ENCODE measurements around the gene CCDC141. TPM values are rescaled to one million over a fixed set of nuclear protein-coding genes. Genes with fewer than 3 reads are reported as not detected.

The CCDC141 gene
- total and polyA plus RNA-seq, 4 donors, result 0.51 to 4.4 (median 2.4) TPM

GRCh38 chr2:178910005-178910404, 139.9 kb downstream of the CCDC141 start:
- no peak overlapping the region for H3K4me3 ChIP-seq (ENCODE audit: low read depth, low read length)
- no peaks in the 10 kb centered on the region for H3K36me3 ChIP-seq (ENCODE audit: control insufficient read depth, insufficient read depth, low read length)
- H3K4me1 ChIP-seq (ENCODE audit: control insufficient read depth, insufficient read depth, low read length), result no peaks in the 10 kb centered on the region
- no peak for DNase-seq (ENCODE audit: low read depth in 4 of 6, low spot score in 6 of 6)
- H3K27me3 ChIP-seq (ENCODE audit: control insufficient read depth, insufficient read depth, low read length), result no peaks in the 10 kb centered on the region
- H3K27ac ChIP-seq (ENCODE audit: low read depth, low read length), result no peak overlapping the region
- WGBS (ENCODE audit: insufficient coverage), result no CpG with 5 or more reads among the region's 5 CpGs
- no peaks in the 10 kb centered on the region for H3K9me3 ChIP-seq (ENCODE audit: control insufficient read depth, insufficient read depth, low read length)

GRCh38 chr2:178909507-178909906, 140.4 kb downstream of the CCDC141 start:
- Histone ChIP-seq H3K27me3 (ENCODE audit: control insufficient read depth, insufficient read depth, low read length) (no peaks in the 10 kb centered on the region), H3K9me3 (ENCODE audit: control insufficient read depth, insufficient read depth, low read length) (no peaks in the 10 kb centered on the region), H3K4me3 (ENCODE audit: low read depth, low read length) (no peak overlapping the region), H3K36me3 (ENCODE audit: control insufficient read depth, insufficient read depth, low read length) (no peaks in the 10 kb centered on the region), H3K4me1 (ENCODE audit: control insufficient read depth, insufficient read depth, low read length) (no peaks in the 10 kb centered on the region), H3K27ac (ENCODE audit: low read depth, low read length) (no peak overlapping the region)
- WGBS (ENCODE audit: insufficient coverage), result 64% methylated on average over 1 of the region's 2 CpGs
- no peak for DNase-seq (ENCODE audit: low read depth in 4 of 6, low spot score in 6 of 6)

GRCh38 chr2:178908810-178909209, 141.1 kb downstream of the CCDC141 start:
- Histone ChIP-seq H3K27me3 (ENCODE audit: control insufficient read depth, insufficient read depth, low read length) (no peaks in the 10 kb centered on the region), H3K4me1 (ENCODE audit: control insufficient read depth, insufficient read depth, low read length) (no peaks in the 10 kb centered on the region), H3K9me3 (ENCODE audit: control insufficient read depth, insufficient read depth, low read length) (no peaks in the 10 kb centered on the region), H3K27ac (ENCODE audit: low read depth, low read length) (no peak overlapping the region), H3K36me3 (ENCODE audit: control insufficient read depth, insufficient read depth, low read length) (no peaks in the 10 kb centered on the region), H3K4me3 (ENCODE audit: low read depth, low read length) (no peak overlapping the region)
- DNase-seq (ENCODE audit: low read depth in 4 of 6, low spot score in 6 of 6), result no peak

- Histone ChIP-seq H3K27ac (ENCODE audit: low read depth, low read length) (no peak overlapping the region), H3K4me3 (ENCODE audit: low read depth, low read length) (no peak overlapping the region), H3K27me3 (ENCODE audit: control insufficient read depth, insufficient read depth, low read length) (no peaks in the 10 kb centered on the region), H3K4me1 (ENCODE audit: control insufficient read depth, insufficient read depth, low read length) (no peaks in the 10 kb centered on the region), H3K36me3 (ENCODE audit: control insufficient read depth, insufficient read depth, low read length) (no peaks in the 10 kb centered on the region), H3K9me3 (ENCODE audit: control insufficient read depth, insufficient read depth, low read length) (no peaks in the 10 kb centered on the region)
- WGBS (ENCODE audit: insufficient coverage), result 83% methylated on average over 1 of the region's 2 CpGs
- peak in 1 of 6 donors; percentile 18 for DNase-seq (ENCODE audit: low read depth in 4 of 6, low spot score in 6 of 6)
These were observed 144.7 kb downstream of the CCDC141 start for GRCh38 chr2:178905261-178905660.

GRCh38 chr2:178899656-178900055, 150.3 kb downstream of the CCDC141 start:
- DNase-seq (ENCODE audit: low read depth in 4 of 6, low spot score in 6 of 6), result no peak
- Histone ChIP-seq H3K4me1 (ENCODE audit: control insufficient read depth, insufficient read depth, low read length) (no peaks in the 10 kb centered on the region), H3K27me3 (ENCODE audit: control insufficient read depth, insufficient read depth, low read length) (no peaks in the 10 kb centered on the region)

GRCh38 chr2:178895872-178896271, 154.1 kb downstream of the CCDC141 start:
- no peak for DNase-seq (ENCODE audit: low read depth in 4 of 6, low spot score in 6 of 6)
- no peak overlapping the region for H3K4me3 ChIP-seq (ENCODE audit: low read depth, low read length)
- H3K36me3 ChIP-seq (ENCODE audit: control insufficient read depth, insufficient read depth, low read length), result no peaks in the 10 kb centered on the region
- H3K9me3 ChIP-seq (ENCODE audit: control insufficient read depth, insufficient read depth, low read length), result no peaks in the 10 kb centered on the region
- WGBS (ENCODE audit: insufficient coverage), result 100% methylated on average over 1 of the region's 2 CpGs
- H3K27me3 ChIP-seq (ENCODE audit: control insufficient read depth, insufficient read depth, low read length), result no peaks in the 10 kb centered on the region
- no peaks in the 10 kb centered on the region for H3K4me1 ChIP-seq (ENCODE audit: control insufficient read depth, insufficient read depth, low read length)
- H3K27ac ChIP-seq (ENCODE audit: low read depth, low read length), result no peak overlapping the region

More at GRCh38 chr2:178899656-178900055, 150.3 kb downstream of the CCDC141 start:
- Histone ChIP-seq H3K36me3 (ENCODE audit: control insufficient read depth, insufficient read depth, low read length) (no peaks in the 10 kb centered on the region), H3K27ac (ENCODE audit: low read depth, low read length) (no peak overlapping the region), H3K4me3 (ENCODE audit: low read depth, low read length) (no peak overlapping the region), H3K9me3 (ENCODE audit: control insufficient read depth, insufficient read depth, low read length) (no peaks in the 10 kb centered on the region)

- no CpG with 5 or more reads among the region's 2 CpGs for WGBS (ENCODE audit: insufficient coverage)
- no peaks in the 10 kb centered on the region for H3K4me1 ChIP-seq (ENCODE audit: control insufficient read depth, insufficient read depth, low read length)
- no peak overlapping the region for H3K4me3 ChIP-seq (ENCODE audit: low read depth, low read length)
- DNase-seq (ENCODE audit: low read depth in 4 of 6, low spot score in 6 of 6), result no peak
- no peaks in the 10 kb centered on the region for H3K36me3 ChIP-seq (ENCODE audit: control insufficient read depth, insufficient read depth, low read length)
- H3K27me3 ChIP-seq (ENCODE audit: control insufficient read depth, insufficient read depth, low read length), result no peaks in the 10 kb centered on the region
- H3K27ac ChIP-seq (ENCODE audit: low read depth, low read length), result no peak overlapping the region
- H3K9me3 ChIP-seq (ENCODE audit: control insufficient read depth, insufficient read depth, low read length), result no peaks in the 10 kb centered on the region
These were observed 154.8 kb downstream of the CCDC141 start for GRCh38 chr2:178895171-178895570.

GRCh38 chr2:178892751-178893625, 156.9 kb downstream of the CCDC141 start:
- Histone ChIP-seq H3K4me1 (ENCODE audit: control insufficient read depth, insufficient read depth, low read length) (no peaks in the 10 kb centered on the region), H3K27ac (ENCODE audit: low read depth, low read length) (no peak overlapping the region), H3K27me3 (ENCODE audit: control insufficient read depth, insufficient read depth, low read length) (no peaks in the 10 kb centered on the region), H3K9me3 (ENCODE audit: control insufficient read depth, insufficient read depth, low read length) (no peaks in the 10 kb centered on the region), H3K36me3 (ENCODE audit: control insufficient read depth, insufficient read depth, low read length) (no peaks in the 10 kb centered on the region), H3K4me3 (ENCODE audit: low read depth, low read length) (no peak overlapping the region)
- peak in 2 of 6 donors; percentile 25 to 49 for DNase-seq (ENCODE audit: low read depth in 4 of 6, low spot score in 6 of 6)
- 70% methylated on average over 2 of the region's 5 CpGs for WGBS (ENCODE audit: insufficient coverage)

GRCh38 chr2:178891959-178892485, 157.9 kb downstream of the CCDC141 start:
- WGBS (ENCODE audit: insufficient coverage), result 80% methylated on average over 1 of the region's 5 CpGs
- Histone ChIP-seq H3K4me3 (ENCODE audit: low read depth, low read length) (no peak overlapping the region), H3K4me1 (ENCODE audit: control insufficient read depth, insufficient read depth, low read length) (no peaks in the 10 kb centered on the region), H3K9me3 (ENCODE audit: control insufficient read depth, insufficient read depth, low read length) (no peaks in the 10 kb centered on the region), H3K27ac (ENCODE audit: low read depth, low read length) (no peak overlapping the region), H3K27me3 (ENCODE audit: control insufficient read depth, insufficient read depth, low read length) (no peaks in the 10 kb centered on the region), H3K36me3 (ENCODE audit: control insufficient read depth, insufficient read depth, low read length) (no peaks in the 10 kb centered on the region)
- no peak for DNase-seq (ENCODE audit: low read depth in 4 of 6, low spot score in 6 of 6)

Measured in spinal cord (tissue), 10 donors.